Cardiac septum (tissue), 1 donor: ENCODE data around the gene HIVEP3. TPM values are rescaled to one million over a fixed set of nuclear protein-coding genes. Genes with fewer than 3 reads are reported as not detected.
A peak's percentile ranks its signal among the peaks of the same experiment; 100 is the strongest.

Experiments
- DNase-seq: peaks from one replicate; pipeline ENCODE4 v3.0.0-alpha.2; 2020; ENCODE audit warnings: low spot score
- intact Hi-C: fragments of 100-400 bp; cut with DNase I; formaldehyde crosslinking; loops from one replicate; pipeline ENCODE4 v1.14.0; 2022
- total RNA-seq: library from RNA; stranded (reverse); fragmentation: NEBNext Ultra II Directional; extraction: Animal tissue kit (Norgen Biotek cat#: 25700); gene quantifications from one replicate; pipeline ENCODE4 v1.2.1, GENCODE V29; 2021
- donor health status: DM: no; HTN: no; CAD: no.

Gene HIVEP3
- total RNA-seq, 1 donor from 2014 or later: 3.7 TPM

GRCh38 chr1:41497461-41498030 is 421.2 kb downstream of the HIVEP3 start:
- intact Hi-C loops: loop anchor here (2.0 to 5.0 kb wide), 3 partner anchors 39 to 65 kb away; no protein-coding TSS in a partner anchor
- no peak for DNase-seq

- intact Hi-C loops: loop anchor here (2.0 to 5.0 kb wide), 3 partner anchors 40 to 64 kb away; no protein-coding TSS in a partner anchor
- no peak for DNase-seq
These were observed 421.7 kb downstream of the HIVEP3 start for GRCh38 chr1:41497056-41497440.

GRCh38 chr1:41496080-41497055 is 422.4 kb downstream of the HIVEP3 start:
- intact Hi-C loops: loop anchor here (2.0 to 5.0 kb wide), 3 partner anchors 39 to 64 kb away; no protein-coding TSS in a partner anchor

GRCh38 chr1:41495210-41495948 is 423.3 kb downstream of the HIVEP3 start:
- intact Hi-C loops: loop anchor here (5.0 kb wide), 1 partner anchor 38 kb away; no protein-coding TSS in a partner anchor
- DNase-seq: no peak

More at GRCh38 chr1:41496080-41497055, 422.4 kb downstream of the HIVEP3 start:
- peak; percentile 91 for DNase-seq

GRCh38 chr1:41494351-41495209 is 424.1 kb downstream of the HIVEP3 start:
- intact Hi-C loops: loop anchor here (5.0 kb wide), 1 partner anchor 37 kb away; no protein-coding TSS in a partner anchor

GRCh38 chr1:41493626-41494350 is 424.9 kb downstream of the HIVEP3 start:
- no peak for DNase-seq
- intact Hi-C loops: no loop called here

More at GRCh38 chr1:41494351-41495209, 424.1 kb downstream of the HIVEP3 start:
- DNase-seq: no peak

GRCh38 chr1:41493117-41493536 is 425.6 kb downstream of the HIVEP3 start:
- intact Hi-C loops: no loop called here
- no peak for DNase-seq

- no peak for DNase-seq
- intact Hi-C loops: no loop called here
These were observed 426.3 kb downstream of the HIVEP3 start for GRCh38 chr1:41492341-41492848.

- no peak for DNase-seq
- intact Hi-C loops: no loop called here
These were observed 427.8 kb downstream of the HIVEP3 start for GRCh38 chr1:41490911-41491310.

GRCh38 chr1:41489561-41489960 is 429.2 kb downstream of the HIVEP3 start:
- intact Hi-C loops: no loop called here

GRCh38 chr1:41488040-41488951 is 430.4 kb downstream of the HIVEP3 start:
- DNase-seq: no peak
- intact Hi-C loops: no loop called here

More at GRCh38 chr1:41489561-41489960, 429.2 kb downstream of the HIVEP3 start:
- no peak for DNase-seq

GRCh38 chr1:41487126-41488039 is 431.3 kb downstream of the HIVEP3 start:
- intact Hi-C loops: no loop called here
- no peak for DNase-seq

- intact Hi-C loops: no loop called here
- DNase-seq: no peak
These were observed 432.2 kb downstream of the HIVEP3 start for GRCh38 chr1:41486371-41487125.

GRCh38 chr1:41486053-41486370 is 432.7 kb downstream of the HIVEP3 start:
- intact Hi-C loops: no loop called here
- DNase-seq: no peak

GRCh38 chr1:41485605-41486004 is 433.1 kb downstream of the HIVEP3 start:
- no peak for DNase-seq

More at GRCh38 chr1:41485605-41486004, 433.1 kb downstream of the HIVEP3 start:
- intact Hi-C loops: no loop called here
